ENCODE data around the gene LGI2. TPM values are rescaled to one million over a fixed set of nuclear protein-coding genes. Genes with fewer than 3 reads are reported as not detected.

The LGI2 gene
- total and polyA plus RNA-seq, 2 of the 8 experiments (the other 6 are each of a cell fraction or from before 2014, with no cell fraction given) = 2.3 to 4.0 TPM

- no peak for FAIRE-seq
- peaks cover 9 to 34% (median 31%) of the 10 kb centered on the region in 4 experiments for H3K27me3 ChIP-seq (replicated peaks in 1 of 4; ENCODE audit: control insufficient read depth in 3 of 4, extremely low read depth in 1 of 4, insufficient read depth in 3 of 4, low read length in 3 of 4)
These were observed 403 bp upstream of the LGI2 start for GRCh38 chr4:25031077-25031621.

More at GRCh38 chr4:25031077-25031621, 403 bp upstream of the LGI2 start:
- Histone ChIP-seq H2BK12ac (ENCODE audit: low read depth, low read length) (no peak overlapping the region), H3K14ac (ENCODE audit: insufficient read length) (no peak overlapping the region), H3K9ac (replicated peaks in 1 of 4; ENCODE audit: extremely low read depth in 1 of 4, low read depth in 3 of 4, low read length in 3 of 4) (no peak overlapping the region; a peak in 1 of 7 replicates), H3K4ac (replicated peaks; ENCODE audit: insufficient read length, low read depth, low read length) (no peak overlapping the region), H2BK20ac (ENCODE audit: low read length) (no peak overlapping the region), H3K4me1 (replicated peaks in 1 of 4; ENCODE audit: control insufficient read depth in 3 of 4, insufficient read depth in 4 of 4, low read length in 3 of 4) (peaks cover 11 to 14% (median 11%) of the 10 kb centered on the region in 4 experiments), H2AK5ac (ENCODE audit: low read depth, low read length) (no peak overlapping the region), H3K18ac (ENCODE audit: extremely low read depth, low read length) (no peak overlapping the region; the same call in 1 of the 2 replicates), H3K23ac (ENCODE audit: insufficient read length) (no peak overlapping the region), H3K4me2 (ENCODE audit: insufficient read depth in 1 of 2, low read depth in 2 of 2, low read length in 2 of 2) (peak overlapping the region; percentile 69 to 77), H2BK5ac (ENCODE audit: low read depth, low read length) (no peak overlapping the region), H3K23me2 (ENCODE audit: low read depth, low read length) (peaks cover 10% of the 10 kb centered on the region; the same call in 1 of the 2 replicates), H3K9me3 (ENCODE audit: insufficient read depth in 2 of 2, low read depth in 1 of 2, low read length in 1 of 2) (no peaks in the 10 kb centered on the region), H4K91ac (replicated peaks; ENCODE audit: insufficient read length, low read length) (no peak overlapping the region), H2BK15ac (ENCODE audit: low read length) (no peak overlapping the region), H4K20me1 (replicated peaks in 1 of 2; ENCODE audit: control insufficient read depth in 1 of 2, insufficient read depth in 2 of 2, low read length in 2 of 2) (peaks cover 0 to 3% of the 10 kb centered on the region in 2 experiments), H3K27ac (ENCODE audit: low read depth, low read length) (no peak overlapping the region), H4K8ac (ENCODE audit: extremely low read depth, insufficient read depth, low read length) (no peak overlapping the region), H2AFZ (ENCODE audit: low read length) (peak overlapping the region; percentile 36; the same call in 1 of the 2 replicates), H2BK120ac (replicated peaks; ENCODE audit: low read depth, low read length) (no peak overlapping the region), H3K56ac (replicated peaks; ENCODE audit: insufficient read length, low read depth, low read length) (no peak overlapping the region), H3K79me1 (ENCODE audit: low read depth, low read length) (no peaks in the 10 kb centered on the region), H3K79me2 (ENCODE audit: control insufficient read depth in 1 of 2, insufficient read depth in 2 of 2, low read length in 2 of 2) (no peaks in the 10 kb centered on the region), H3K4me3 (ENCODE audit: extremely low read depth in 1 of 4, insufficient read depth in 2 of 4, low read depth in 3 of 4, low read length in 4 of 4) (peak overlapping the region; percentile 42 to 70 (median 60)), H4K5ac (ENCODE audit: insufficient read length, low read depth, low read length) (no peak overlapping the region), H3K36me3 (ENCODE audit: control insufficient read depth in 2 of 4, insufficient read depth in 4 of 4, low read length in 3 of 4) (no peaks in the 10 kb centered on the region)
- TF ChIP-seq EZH2 (IDR thresholded peaks at IDR 0.05; ENCODE audit: low read depth, low read length, severe bottlenecking) (peak; percentile 28), KDM4A (IDR thresholded peaks at IDR 0.05; ENCODE audit: low read depth, low read length, severe bottlenecking) (peak; percentile 37), POLR2AphosphoS5 (IDR thresholded peaks at IDR 0.05; ENCODE audit: low read depth, low read length) (no peak), SAP30 (IDR thresholded peaks at IDR 0.05; ENCODE audit: insufficient read depth, insufficient replicate concordance, low read length) (no peak), RBBP5 (IDR thresholded peaks at IDR 0.05; ENCODE audit: borderline replicate concordance, low read depth, low read length) (0 out of 2 replicates have a peak, but pooled peaks have one; percentile 61), PHF8 (conservative IDR thresholded peaks at IDR 0.05; ENCODE audit: low read depth, low read length) (no peak), TBP (IDR thresholded peaks at IDR 0.05; ENCODE audit: low read depth, low read length) (0 out of 2 replicates have a peak, but pooled peaks have one; percentile 52)
- TF ChIP-seq, protein P1, sequence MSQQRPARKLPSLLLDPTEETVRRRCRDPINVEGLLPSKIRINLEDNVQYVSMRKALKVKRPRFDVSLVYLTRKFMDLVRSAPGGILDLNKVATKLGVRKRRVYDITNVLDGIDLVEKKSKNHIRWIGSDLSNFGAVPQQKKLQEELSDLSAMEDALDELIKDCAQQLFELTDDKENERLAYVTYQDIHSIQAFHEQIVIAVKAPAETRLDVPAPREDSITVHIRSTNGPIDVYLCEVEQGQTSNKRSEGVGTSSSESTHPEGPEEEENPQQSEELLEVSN (IDR thresholded peaks at IDR 0.05) = peak; percentile 41; the same call in 1 of the 2 replicates
- ChIA-PET CTCF (ENCODE audit: partially characterized antibody) (interaction anchor here (0.9 to 5.9 kb wide), 6 partner anchors 11 to 609 kb away, joined by 3 to 50 read pairs (median 5); no protein-coding TSS in a partner anchor), POLR2A (ENCODE audit: partially characterized antibody) (interaction anchor here (0.7 to 1.1 kb wide), 2 partner anchors 9 to 16 kb away, joined by 3 read pairs; no protein-coding TSS in a partner anchor)
- DNase-seq (ENCODE audit: low read depth in 1 of 2, low spot score in 2 of 2) = peak in 1 of 2 experiments; percentile 78
- WGBS, 2 experiments (ENCODE audit: extremely low coverage in 1 of 2, insufficient coverage in 1 of 2, insufficient read length in 1 of 2, insufficient replicate concordance in 2 of 2, low coverage in 1 of 2, low lambda C conversion rate in 2 of 2, missing lambda C conversion rate in 1 of 2) = 4% methylated on average over 21 of the region's 26 CpGs; no CpG with 5 or more reads in 1 of the 2 experiments

All from H1 (cell line).